KMS-11 (cell line): Measurements from ENCODE around the gene GUCA1A.

Experiments
- H2AFZ ChIP-seq: fragments of 200-600 bp; sonication (generic); 2 replicates; pipeline ENCODE4 v1.6.1; 2016; ENCODE audit warnings: antibody characterized with exemption, mixed run types, low read depth
- H3K27ac ChIP-seq: fragments of 200-600 bp; sonication (generic); 2 replicates; pipeline ENCODE4 v1.6.1; 2016; ENCODE audit warnings: mild to moderate bottlenecking, mixed run types
- H3K27me3 ChIP-seq: fragments of 200-600 bp; sonication (generic); 2 replicates; pipeline ENCODE4 v1.6.1; 2017; ENCODE audit warnings: mild to moderate bottlenecking, low read depth, mixed run types, moderate library complexity; ENCODE audit not compliant: insufficient read depth
- H3K36me3 ChIP-seq: fragments of 200-600 bp; sonication (generic); 2 replicates; pipeline ENCODE4 v1.6.1; 2017; ENCODE audit warnings: mild to moderate bottlenecking, mixed run types; ENCODE audit not compliant: insufficient read depth
- H3K4me1 ChIP-seq: fragments of 200-600 bp; sonication (generic); 2 replicates; pipeline ENCODE4 v1.6.1; 2016; ENCODE audit warnings: mild to moderate bottlenecking, low read depth, mixed run types; ENCODE audit not compliant: poor library complexity, severe bottlenecking
- H3K4me2 ChIP-seq: fragments of 200-600 bp; sonication (generic); 2 replicates; pipeline ENCODE4 v1.7.0; 2016; ENCODE audit warnings: mild to moderate bottlenecking, mixed run types
- H3K4me3 ChIP-seq: fragments of 200-600 bp; sonication (generic); IDR thresholded peaks from 2 replicates; pipeline ENCODE4 v1.6.1; 2017; ENCODE audit warnings: low read depth, low read length, mixed read lengths; ENCODE audit not compliant: insufficient read depth
- H3K79me2 ChIP-seq: fragments of 200-600 bp; sonication (generic); 2 replicates; pipeline ENCODE4 v1.6.1; 2016; ENCODE audit warnings: low read depth, mixed run types; ENCODE audit not compliant: insufficient read depth
- H3K9ac ChIP-seq: fragments of 200-600 bp; sonication (generic); 2 replicates; pipeline ENCODE4 v1.6.1; 2016; ENCODE audit warnings: mild to moderate bottlenecking, mixed run types
- H4K20me1 ChIP-seq: fragments of 200-600 bp; sonication (generic); 2 replicates; pipeline ENCODE4 v1.6.1; 2016; ENCODE audit warnings: mild to moderate bottlenecking, mixed run types; ENCODE audit not compliant: insufficient read depth
- CTCF ChIP-seq: fragments of 200-600 bp; sonication (generic); conservative IDR thresholded peaks from 2 replicates; pipeline ENCODE4 v1.6.1; 2017; ENCODE audit warnings: low read depth, mild to moderate bottlenecking, antibody characterized with exemption, low read length, moderate library complexity, mixed read lengths

GUCA1A gene

DNA sequence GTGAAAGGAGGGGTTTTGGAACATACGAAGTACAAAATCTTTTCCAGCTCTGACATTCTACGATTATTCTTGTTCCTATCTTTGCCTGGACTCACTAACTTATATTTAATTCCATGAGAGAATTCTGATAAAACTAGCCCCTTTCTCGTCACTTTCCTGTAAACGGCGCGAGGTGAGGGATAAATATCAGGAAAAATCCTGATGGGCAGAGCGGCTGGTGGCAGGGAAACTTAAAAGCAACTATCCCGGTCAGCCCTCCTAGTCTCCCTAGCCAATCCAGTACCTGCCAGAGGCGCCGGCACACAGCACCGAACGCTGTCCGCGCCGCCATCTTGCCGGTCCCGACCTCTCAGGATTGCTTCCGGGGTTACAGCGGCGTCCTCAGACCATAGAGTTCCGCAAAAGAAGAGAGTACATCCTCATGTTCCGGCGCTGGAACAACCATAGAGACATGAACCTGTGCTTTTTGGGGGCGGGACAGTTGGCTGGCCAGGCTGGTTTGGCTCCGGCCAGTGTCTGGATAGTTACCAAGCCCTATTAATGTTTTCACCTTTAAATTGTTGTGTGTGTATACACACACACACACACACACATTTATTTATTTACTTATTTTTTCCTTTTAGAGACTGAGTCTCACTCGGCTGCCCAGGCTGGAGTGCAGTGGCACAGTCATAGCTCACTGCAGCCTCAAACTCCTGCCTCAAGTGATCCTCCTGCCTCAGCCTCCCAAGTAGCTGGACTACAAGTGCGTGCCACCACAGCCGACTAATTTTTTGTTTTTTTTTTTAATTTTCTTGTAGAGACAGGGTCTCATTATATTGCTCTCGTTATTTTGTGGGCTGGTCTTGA lies 44.6 kb downstream of the GUCA1A start, which contains the start of gene MRPS10:
Gene MRPS10 (minus strand): TSS at position 343 of the 849 bp plus-strand sequence. CDS start 12 bp downstream, at position 331.
- no peaks in the 10 kb centered on the region for H3K27me3 ChIP-seq
- H4K20me1 ChIP-seq: no peaks in the 10 kb centered on the region
- peak within 1 kb of the TSS; percentile 50 for H3K27ac ChIP-seq
- peak within 1 kb of the TSS; percentile 70; the same call in 1 of the 2 replicates for H3K9ac ChIP-seq
- H3K4me3 ChIP-seq: no peak within 1 kb of the TSS
- TF ChIP-seq CTCF: no peak
- H3K4me1 ChIP-seq: peaks cover 24% of the 10 kb centered on the region
- H3K79me2 ChIP-seq: peaks cover 12% of the 10 kb centered on the region; the same call in 1 of the 2 replicates
- H3K36me3 ChIP-seq: no peaks in the 10 kb centered on the region
- H2AFZ ChIP-seq: peak within 1 kb of the TSS; percentile 54
- H3K4me2 ChIP-seq: peak within 1 kb of the TSS; percentile 46

GRCh38 chr6:42220807-42221206 lies 47.6 kb downstream of the GUCA1A start:
- TF ChIP-seq CTCF: no peak
- no peak overlapping the region for H3K4me2 ChIP-seq

DNA sequence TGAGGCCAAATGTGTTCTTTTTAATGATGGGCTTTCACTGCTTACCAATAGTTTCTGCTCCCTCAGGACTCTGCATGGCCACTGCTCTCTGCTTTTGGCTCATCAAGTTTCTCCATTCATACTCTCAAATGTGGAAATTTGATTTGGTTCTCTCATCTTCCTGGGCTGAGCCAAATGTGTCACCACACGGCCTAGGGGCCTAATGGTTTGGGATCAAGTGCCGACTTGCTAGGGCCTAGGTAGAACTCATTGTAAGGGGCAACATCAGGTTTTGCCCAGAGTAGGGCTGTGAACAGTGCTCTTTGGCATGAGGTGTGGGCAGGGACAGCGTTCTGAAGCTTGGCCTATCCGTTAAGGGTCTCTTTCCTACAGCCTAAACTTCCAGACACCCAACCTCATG lies 48.4 kb downstream of the GUCA1A start:
- no peak overlapping the region for H3K4me3 ChIP-seq
- H3K79me2 ChIP-seq: peaks cover 10% of the 10 kb centered on the region; the same call in 1 of the 2 replicates
- H3K4me1 ChIP-seq: peaks cover 10% of the 10 kb centered on the region
- H2AFZ ChIP-seq: no peak overlapping the region
- no peaks in the 10 kb centered on the region for H3K36me3 ChIP-seq
- no peak overlapping the region for H3K4me2 ChIP-seq
- no peaks in the 10 kb centered on the region for H4K20me1 ChIP-seq
- no peaks in the 10 kb centered on the region for H3K27me3 ChIP-seq
- H3K9ac ChIP-seq: no peak overlapping the region
- TF ChIP-seq CTCF: no peak
- no peak overlapping the region for H3K27ac ChIP-seq

More at GRCh38 chr6:42220807-42221206, 47.6 kb downstream of the GUCA1A start:
- Histone ChIP-seq H3K27ac (no peak overlapping the region), H3K9ac (no peak overlapping the region), H3K27me3 (no peaks in the 10 kb centered on the region), H3K4me1 (peaks cover 11% of the 10 kb centered on the region), H3K4me3 (no peak overlapping the region), H2AFZ (no peak overlapping the region), H4K20me1 (no peaks in the 10 kb centered on the region), H3K79me2 (peaks cover 12% of the 10 kb centered on the region; the same call in 1 of the 2 replicates), H3K36me3 (no peaks in the 10 kb centered on the region)

GRCh38 chr6:42222448-42222847 lies 49.3 kb downstream of the GUCA1A start:
- Histone ChIP-seq H3K27ac (no peak overlapping the region), H3K4me2 (no peak overlapping the region)
- no peak for TF ChIP-seq CTCF

More at GRCh38 chr6:42222448-42222847, 49.3 kb downstream of the GUCA1A start:
- H3K36me3 ChIP-seq: no peaks in the 10 kb centered on the region
- no peaks in the 10 kb centered on the region for H3K27me3 ChIP-seq
- H3K4me3 ChIP-seq: no peak overlapping the region
- no peaks in the 10 kb centered on the region for H4K20me1 ChIP-seq
- H3K79me2 ChIP-seq: peaks cover 1% of the 10 kb centered on the region; the same call in 1 of the 2 replicates
- peaks cover 6% of the 10 kb centered on the region for H3K4me1 ChIP-seq
- H3K9ac ChIP-seq: no peak overlapping the region
- no peak overlapping the region for H2AFZ ChIP-seq
